Sigmoid colon (tissue), 7 donors: Measurements from ENCODE around the gene DNAL1. TPM values are rescaled to one million over a fixed set of nuclear protein-coding genes. Genes with fewer than 3 reads are reported as not detected.

Source experiments
- DNase-seq: peaks from one replicate; pipeline ENCODE4 v3.0.0-alpha.2; 2019
- H3K27ac ChIP-seq, 4 donors: fragments of 200-600 bp; sonication (generic); one replicate each; pipeline ENCODE4 v1.5.1; 2016 to 2019; ENCODE audit warnings: mild to moderate bottlenecking in 1 of 4
- H3K27me3 ChIP-seq, 3 donors: fragments of 200-600 bp; sonication (generic); one replicate each; pipeline ENCODE4 v1.5.1; 2019; ENCODE audit warnings: mild to moderate bottlenecking in 1 of 3
- H3K36me3 ChIP-seq, 4 donors: fragments of 200-600 bp; sonication (generic); one replicate each; pipeline ENCODE4 v1.5.1; 2016 to 2019
- H3K4me1 ChIP-seq, 4 donors: fragments of 200-600 bp; sonication (generic); one replicate each; pipeline ENCODE4 v1.5.1; 2017 to 2019
- H3K4me3 ChIP-seq, 4 donors: fragments of 200-600 bp; sonication (generic); one replicate each; pipeline ENCODE4 v1.5.1; 2017 to 2019; ENCODE audit warnings: mild to moderate bottlenecking in 2 of 4, moderate library complexity in 1 of 4
- H3K9me3 ChIP-seq, 4 donors: fragments of 200-600 bp in 3 of 4; sonication (generic) in 3 of 4; one replicate each; pipeline versions ENCODE4 v1.5.1 to v1.6.1; 2013 to 2019
- CTCF ChIP-seq, 4 experiments: fragments of 450-650 bp in 3 of 4; fragments of 200-600 bp in 1 of 4; IDR thresholded peaks; one replicate each; pipeline ENCODE4 v1.5.1; 2016 to 2019; ENCODE audit warnings: antibody characterized with exemption in 4 of 4, mild to moderate bottlenecking in 3 of 4, moderate library complexity in 2 of 4
- EP300 ChIP-seq, 4 donors: sonication (generic); formaldehyde crosslinking; IDR thresholded peaks; one replicate each; pipeline ENCODE4 v1.6.1; 2017; ENCODE audit warnings: antibody characterized with exemption in 4 of 4
- POLR2A ChIP-seq, 2 donors: fragments of 450-650 bp; IDR thresholded peaks; one replicate each; pipeline ENCODE4 v1.6.1; 2016; ENCODE audit warnings: antibody characterized with exemption in 2 of 2, mild to moderate bottlenecking in 2 of 2, moderate library complexity in 2 of 2
- POLR2AphosphoS5 ChIP-seq, 4 donors: sonication (generic); formaldehyde crosslinking; IDR thresholded peaks; one replicate each; pipeline ENCODE4 v1.6.1; 2017; ENCODE audit warnings: antibody characterized with exemption in 4 of 4
- WGBS, 2 donors: extraction: QIAGEN DNeasy Blood & Tissue Kit; methylation state at CpG; one replicate each; pipeline ENCODE4 v1.1.7; 2013; 5-methylcytosine and 5-hydroxymethylcytosine counted together
- intact Hi-C: fragments of 100-400 bp; cut with DNase I; formaldehyde crosslinking; loops from one replicate; pipeline ENCODE4 v1.15.1; 2023
- polyA plus RNA-seq, 3 donors: library from polyadenylated mRNA; stranded (reverse); fragments of 200-250 nt; gene quantifications; one replicate each; pipeline ENCODE4 v1.2.3, GENCODE V29; 2013
- total RNA-seq, 4 donors: library from RNA; depleted of rRNA; stranded (reverse); fragments of >200 nt; gene quantifications; one replicate each; pipeline ENCODE4 v1.1.0, GENCODE V29; 2016
- donor health status: healthy with polysubstance abuse.
- donor health status: Bipolar disorder and iron deficiency.
- donor health status: healthy.

DNAL1 gene
- total and polyA plus RNA-seq, 7 donors = 4.6 to 20.0 (median 6.9) TPM

GRCh38 chr14:73723797-73724661, 79.2 kb downstream of the DNAL1 start:
- Histone ChIP-seq H3K4me1 (peaks cover 0 to 70% (median 61%) of the 10 kb centered on the region in 4 donors), H3K4me3 (no peak overlapping the region), H3K9me3 (no peaks in the 10 kb centered on the region), H3K27me3 (no peaks in the 10 kb centered on the region), H3K36me3 (peaks cover 27 to 93% (median 63%) of the 10 kb centered on the region in 4 donors), H3K27ac (peak overlapping the region; percentile 79 to 99 (median 88))
- TF ChIP-seq POLR2AphosphoS5 (IDR thresholded peaks at IDR 0.05) (peak; percentile 53 to 74 (median 62)), EP300 (IDR thresholded peaks at IDR 0.05) (no peak), CTCF (IDR thresholded peaks at IDR 0.05) (peak in 2 of 4 experiments; percentile 16 to 36), POLR2A (IDR thresholded peaks at IDR 0.05) (no peak)
- 67 to 72% methylated on average over 12 of the region's 12 CpGs for WGBS, 2 donors
- intact Hi-C loops = loop anchor here (2.0 kb wide), 1 partner anchor 71 kb away; no protein-coding TSS in a partner anchor
- peak; percentile 96 for DNase-seq

DNA sequence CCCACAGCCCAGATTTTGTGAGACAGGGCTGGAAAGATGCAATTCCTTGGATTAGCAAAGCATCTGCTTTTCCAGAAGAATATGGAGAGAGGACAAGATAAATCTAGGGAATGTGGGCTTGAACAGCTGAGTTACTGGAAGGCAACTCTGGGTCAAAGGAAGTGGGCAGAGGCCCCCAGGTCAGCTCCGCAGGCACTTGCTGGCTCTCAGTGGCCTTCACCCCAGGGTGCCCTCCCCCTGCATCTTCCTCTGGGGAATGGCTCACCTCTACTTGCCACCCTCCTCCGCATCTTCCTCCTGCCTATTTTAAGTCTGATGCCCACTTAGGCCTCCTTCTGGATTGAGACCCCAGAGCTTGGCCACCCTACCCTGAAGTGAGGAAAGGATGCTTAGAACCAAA, 79.9 kb downstream of the DNAL1 start:
- Histone ChIP-seq H3K4me3 (no peak overlapping the region), H3K9me3 (no peaks in the 10 kb centered on the region), H3K27ac (peak overlapping the region; percentile 79 to 99 (median 88)), H3K36me3 (peaks cover 32 to 93% (median 70%) of the 10 kb centered on the region in 4 donors), H3K4me1 (peaks cover 0 to 70% (median 60%) of the 10 kb centered on the region in 4 donors), H3K27me3 (no peaks in the 10 kb centered on the region)
- TF ChIP-seq EP300 (IDR thresholded peaks at IDR 0.05) (no peak), POLR2AphosphoS5 (IDR thresholded peaks at IDR 0.05) (no peak), CTCF (IDR thresholded peaks at IDR 0.05) (no peak), POLR2A (IDR thresholded peaks at IDR 0.05) (no peak)
- no peak for DNase-seq
- WGBS, 2 donors = 84 to 91% methylated on average over 2 of the region's 2 CpGs
- intact Hi-C loops = loop anchor here (2.0 kb wide), 1 partner anchor 70 kb away; no protein-coding TSS in a partner anchor

- peak overlapping the region; percentile 79 to 99 (median 88) for H3K27ac ChIP-seq
- 86 to 91% methylated on average over 8 of the region's 8 CpGs for WGBS, 2 donors
- H3K4me1 ChIP-seq = peaks cover 0 to 72% (median 60%) of the 10 kb centered on the region in 4 donors
- TF ChIP-seq CTCF (IDR thresholded peaks at IDR 0.05) (no peak), POLR2AphosphoS5 (IDR thresholded peaks at IDR 0.05) (no peak), POLR2A (IDR thresholded peaks at IDR 0.05) (no peak), EP300 (IDR thresholded peaks at IDR 0.05) (no peak)
- no peak overlapping the region for H3K4me3 ChIP-seq
- no peaks in the 10 kb centered on the region for H3K9me3 ChIP-seq
- intact Hi-C loops = loop anchor here (2.0 kb wide), 1 partner anchor 69 kb away; no protein-coding TSS in a partner anchor
- peaks cover 32 to 93% (median 68%) of the 10 kb centered on the region in 4 donors for H3K36me3 ChIP-seq
- DNase-seq = peak; percentile 71
- H3K27me3 ChIP-seq = no peaks in the 10 kb centered on the region
Measured at GRCh38 chr14:73725116-73726024, 80.6 kb downstream of the DNAL1 start.

DNA sequence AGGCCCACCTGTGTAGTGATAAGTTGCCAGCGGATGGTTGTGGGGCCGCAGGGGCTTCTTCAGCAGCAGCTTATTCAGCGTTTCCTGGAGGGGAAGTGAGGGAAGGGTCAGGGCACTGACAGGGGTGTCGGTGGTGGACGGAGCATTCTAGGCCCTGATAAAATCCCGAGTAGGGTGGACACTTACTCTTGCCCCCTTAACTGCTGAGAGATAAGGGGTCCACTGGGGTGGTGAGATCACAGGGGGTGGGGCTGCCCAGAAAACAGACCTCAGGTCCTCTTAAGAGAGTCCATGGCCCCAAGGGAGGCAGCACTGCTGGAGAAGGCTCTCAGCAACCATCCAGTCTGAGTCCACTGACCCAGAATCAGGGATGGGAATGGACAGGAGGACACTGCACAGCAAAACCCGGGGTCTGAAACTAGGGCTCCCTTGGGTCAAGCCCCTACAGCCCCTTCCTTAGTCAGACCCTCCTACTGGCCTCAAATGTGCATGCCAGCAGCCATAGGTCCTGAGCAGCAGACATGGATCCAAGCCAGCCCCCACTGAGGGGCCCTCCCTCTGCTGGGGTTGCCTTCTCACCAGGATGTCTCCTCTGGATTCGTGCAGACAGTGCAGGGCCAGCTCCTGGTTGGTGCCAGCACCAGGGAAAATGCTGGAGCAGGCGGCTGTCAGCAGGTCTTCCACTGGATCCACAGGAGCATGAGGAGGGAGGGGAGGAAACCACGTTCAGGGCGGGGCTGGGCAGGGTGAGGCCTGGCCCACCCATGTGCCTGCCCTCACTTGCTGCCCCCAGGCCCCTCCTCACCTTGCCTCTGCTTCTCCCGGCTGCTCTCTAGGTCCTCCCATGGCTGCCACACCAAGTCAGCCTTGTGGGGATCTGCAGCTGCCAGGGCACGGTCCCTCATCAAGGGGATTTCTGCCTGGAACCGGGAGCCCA, 81.5 kb downstream of the DNAL1 start:
- intact Hi-C loops = no loop called here
- Histone ChIP-seq H3K4me1 (peaks cover 0 to 81% (median 68%) of the 10 kb centered on the region in 4 donors), H3K9me3 (no peaks in the 10 kb centered on the region), H3K27me3 (no peaks in the 10 kb centered on the region), H3K36me3 (peaks cover 36 to 89% (median 59%) of the 10 kb centered on the region in 4 donors), H3K27ac (peak overlapping the region; percentile 79 to 99 (median 88)), H3K4me3 (no peak overlapping the region)
- TF ChIP-seq POLR2AphosphoS5 (IDR thresholded peaks at IDR 0.05) (no peak), EP300 (IDR thresholded peaks at IDR 0.05) (no peak), CTCF (IDR thresholded peaks at IDR 0.05) (no peak), POLR2A (IDR thresholded peaks at IDR 0.05) (no peak)
- 81 to 83% methylated on average over 14 of the region's 14 CpGs for WGBS, 2 donors
- DNase-seq = no peak
